PC-9 (cell line): ENCODE measurements around the gene POMP. TPM values are rescaled to one million over a fixed set of nuclear protein-coding genes. Genes with fewer than 3 reads are reported as not detected.

Experiments used
- BruUV-seq: library from RNA; stranded (reverse); fragments of 400-500 nt; replicated peaks from 2 replicates; lab custom pipeline; 2021; lab: Mats Ljungman, UMichigan
- CTCF ChIA-PET: fragments of 300-600 bp; sonication (Branson Sonifier 250); formaldehyde crosslinking; loops from one replicate; lab custom pipeline; 2022; ENCODE audit warnings: antibody characterized with exemption; lab: Charles Lee
- POLR2A ChIA-PET: fragments of 300-600 bp; sonication (Branson Sonifier 250); formaldehyde crosslinking; loops from one replicate; lab custom pipeline; 2022; ENCODE audit warnings: antibody characterized with exemption; ENCODE audit not compliant: unreplicated experiment; lab: Charles Lee
- DNase-seq, 2 experiments: peaks; one replicate each; pipeline versions ENCODE4 v3.0.0 to v3.0.0-alpha.2; 2015 to 2022; ENCODE audit warnings: mixed read lengths in 1 of 2
- H2AFZ ChIP-seq: fragments of 200-600 bp; sonication (generic); 2 replicates; pipeline ENCODE4 v1.8.1; 2017; ENCODE audit warnings: antibody characterized with exemption
- H3F3A ChIP-seq: fragments of 200-600 bp; sonication (generic); 2 replicates; pipeline ENCODE4 v1.8.1; 2017; ENCODE audit warnings: antibody characterized with exemption, mild to moderate bottlenecking, low read depth; ENCODE audit not compliant: insufficient read depth
- H3K27ac ChIP-seq: fragments of 200-600 bp; sonication (generic); 2 replicates; pipeline ENCODE4 v1.6.1; 2016; ENCODE audit warnings: mixed run types
- H3K27me3 ChIP-seq: fragments of 200-600 bp; sonication (generic); 2 replicates; pipeline ENCODE4 v1.6.1; 2016; ENCODE audit warnings: low read depth, mixed run types; ENCODE audit not compliant: insufficient read depth
- H3K36me3 ChIP-seq: fragments of 200-600 bp; sonication (generic); 2 replicates; pipeline ENCODE4 v1.6.1; 2016; ENCODE audit warnings: low read depth, mixed run types
- H3K4me1 ChIP-seq: fragments of 200-600 bp; sonication (generic); replicated peaks from 2 replicates; pipeline ENCODE4 v1.6.1; 2016; ENCODE audit warnings: mixed run types; ENCODE audit not compliant: insufficient read depth
- H3K4me2 ChIP-seq: fragments of 200-600 bp; sonication (generic); 2 replicates; pipeline ENCODE4 v1.6.1; 2017; ENCODE audit warnings: mixed run types
- H3K4me3 ChIP-seq: fragments of 200-600 bp; sonication (generic); 2 replicates; pipeline ENCODE4 v1.6.1; 2016; ENCODE audit warnings: mixed run types
- H3K79me2 ChIP-seq: fragments of 200-600 bp; sonication (generic); 2 replicates; pipeline ENCODE4 v1.6.1; 2017; ENCODE audit warnings: low read depth, mixed run types
- H3K9me2 ChIP-seq: fragments of 200-600 bp; sonication (generic); 2 replicates; pipeline ENCODE4 v1.8.1; 2017; ENCODE audit warnings: mild to moderate bottlenecking; ENCODE audit not compliant: insufficient read depth
- H3K9me3 ChIP-seq: fragments of 200-600 bp; sonication (generic); 2 replicates; pipeline ENCODE4 v1.8.1; 2016; ENCODE audit warnings: low read depth; ENCODE audit not compliant: insufficient read depth
- H4K20me1 ChIP-seq: fragments of 200-600 bp; sonication (generic); 2 replicates; pipeline ENCODE4 v1.8.1; 2017; ENCODE audit not compliant: insufficient read depth
- CTCF ChIP-seq: fragments of 200-600 bp; sonication (generic); conservative IDR thresholded peaks from 2 replicates; pipeline ENCODE4 v1.6.1; 2017; ENCODE audit warnings: mixed run types, antibody characterized with exemption, mild to moderate bottlenecking, moderate library complexity
- EZH2 ChIP-seq: fragments of 200-600 bp; sonication (generic); IDR thresholded peaks from 2 replicates; pipeline ENCODE4 v1.8.0; 2017; ENCODE audit warnings: antibody characterized with exemption, low read depth
- intact Hi-C: fragments of 100-400 bp; cut with micrococcal nuclease; formaldehyde crosslinking; loops from one replicate; pipeline ENCODE4 v1.10.0; 2022; ENCODE audit not compliant: unreplicated experiment
- total RNA-seq: library from RNA; stranded (reverse); gene quantifications from 2 replicates; pipeline ENCODE4 v1.2.3, GENCODE V29; 2021

POMP gene
- total RNA-seq, 1 experiment from 2014 or later, result 63.7 TPM

DNA sequence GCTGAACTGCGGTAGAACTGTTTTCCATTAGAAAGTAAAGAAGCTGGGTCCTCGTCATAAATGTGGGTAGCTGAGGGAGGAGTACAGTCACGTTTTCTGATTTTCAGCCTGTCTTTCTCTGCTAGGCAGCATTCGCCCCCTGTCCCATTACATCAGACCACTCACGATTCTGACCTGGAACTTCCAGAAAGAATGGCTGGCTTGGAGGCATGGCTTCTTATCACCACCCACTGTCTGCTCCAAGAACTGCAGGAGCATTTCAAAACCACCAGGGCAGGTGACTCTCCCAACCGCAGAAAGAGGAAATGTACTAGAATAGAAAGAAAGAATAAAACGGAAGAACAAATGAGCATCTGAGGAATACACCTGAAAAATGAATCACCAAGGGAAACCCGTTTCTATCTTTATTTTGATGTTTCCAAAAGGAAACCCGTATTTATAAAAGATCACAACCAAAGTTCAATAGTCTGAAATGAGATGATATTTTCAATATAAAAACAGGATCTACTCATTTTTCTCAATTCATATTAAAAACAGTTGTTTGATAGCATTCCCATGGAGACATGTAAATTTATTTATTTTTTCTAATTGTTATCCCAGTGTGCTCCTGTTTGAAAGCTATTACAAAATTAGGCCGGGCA lies 22.1 kb upstream of the POMP start:
- peak; percentile 36 to 74 for DNase-seq
- H3K4me3 ChIP-seq, result no peak overlapping the region
- H3K79me2 ChIP-seq, result no peaks in the 10 kb centered on the region
- CTCF ChIA-PET, result no interaction called here
- no TSS peak for BruUV-seq
- H2AFZ ChIP-seq, result no peak overlapping the region
- 0 out of 2 replicates have a peak, but pooled peaks cover 4% of the 10 kb centered on the region for H3K4me1 ChIP-seq
- peak overlapping the region; percentile 20; the same call in 1 of the 2 replicates for H3K4me2 ChIP-seq
- no peaks in the 10 kb centered on the region for H3K9me3 ChIP-seq
- POLR2A ChIA-PET, result interaction anchor here (0.6 kb wide), 1 partner anchor 648 kb away, joined by 4 read pairs; no protein-coding TSS in a partner anchor
- no peaks in the 10 kb centered on the region for H3K36me3 ChIP-seq
- no peaks in the 10 kb centered on the region for H3K9me2 ChIP-seq
- intact Hi-C loops, result loop anchor here (1.0 kb wide), 1 partner anchor 312 kb away; no protein-coding TSS in a partner anchor
- H4K20me1 ChIP-seq, result no peaks in the 10 kb centered on the region
- H3K27me3 ChIP-seq, result peaks cover 28% of the 10 kb centered on the region
- no peak overlapping the region for H3K27ac ChIP-seq
- no peak for TF ChIP-seq EZH2
- TF ChIP-seq CTCF, result peak; percentile 86
- H3F3A ChIP-seq, result no peaks in the 10 kb centered on the region

GRCh38 chr13:28637714-28638355 lies 21.1 kb upstream of the POMP start:
- Histone ChIP-seq H3K4me1 (0 out of 2 replicates have a peak, but pooled peaks cover 4% of the 10 kb centered on the region), H3K79me2 (no peaks in the 10 kb centered on the region), H3K27me3 (peaks cover 24% of the 10 kb centered on the region), H3K36me3 (no peaks in the 10 kb centered on the region), H3K9me3 (no peaks in the 10 kb centered on the region), H3F3A (no peaks in the 10 kb centered on the region), H3K4me3 (no peak overlapping the region), H3K4me2 (no peak overlapping the region), H4K20me1 (no peaks in the 10 kb centered on the region), H3K9me2 (no peaks in the 10 kb centered on the region), H3K27ac (no peak overlapping the region), H2AFZ (no peak overlapping the region)
- CTCF ChIA-PET, result interaction anchor here (0.6 kb wide), 1 partner anchor 1173 kb away, joined by 3 read pairs; no protein-coding TSS in a partner anchor
- intact Hi-C loops, result no loop called here
- BruUV-seq, result no TSS peak
- TF ChIP-seq EZH2, result no peak
- no peak for TF ChIP-seq CTCF
- POLR2A ChIA-PET, result no interaction called here
- DNase-seq, result no peak

- Histone ChIP-seq H3K4me3 (no peak overlapping the region), H3K27me3 (peaks cover 24% of the 10 kb centered on the region; the same call in 1 of the 2 replicates), H3K79me2 (no peaks in the 10 kb centered on the region), H3F3A (no peaks in the 10 kb centered on the region), H3K9me2 (no peaks in the 10 kb centered on the region), H3K9me3 (no peaks in the 10 kb centered on the region), H3K4me2 (no peak overlapping the region), H3K4me1 (0 out of 2 replicates have a peak, but pooled peaks cover 4% of the 10 kb centered on the region), H3K27ac (no peak overlapping the region), H3K36me3 (no peaks in the 10 kb centered on the region), H4K20me1 (no peaks in the 10 kb centered on the region), H2AFZ (no peak overlapping the region)
- BruUV-seq, result no TSS peak
- CTCF ChIA-PET, result no interaction called here
- POLR2A ChIA-PET, result no interaction called here
- no peak for TF ChIP-seq CTCF
- TF ChIP-seq EZH2, result no peak
- DNase-seq, result no peak
- intact Hi-C loops, result no loop called here
Observed at GRCh38 chr13:28638756-28639155, 20.2 kb upstream of the POMP start.
